Nephron (organoid): ENCODE results near the gene ANKRD13B.

ENCODE experiments used
- H3K27ac Mint-ChIP-seq, 3 experiments: 2 replicates each; pipeline ENCODE4 v1.8.0; 2020; ENCODE audit warnings: mixed read lengths in 3 of 3, mild to moderate bottlenecking in 2 of 3, moderate library complexity in 1 of 3
- H3K27me3 Mint-ChIP-seq: 2 replicates; pipeline ENCODE4 v1.8.0; 2021; ENCODE audit warnings: low read depth, mild to moderate bottlenecking, moderate library complexity, mixed read lengths
- H3K36me3 Mint-ChIP-seq: 2 replicates; pipeline ENCODE4 v1.8.0; 2020; ENCODE audit warnings: low read depth, mixed read lengths
- H3K4me1 Mint-ChIP-seq: 2 replicates; pipeline ENCODE4 v1.8.0; 2020; ENCODE audit warnings: mixed read lengths
- H3K4me3 Mint-ChIP-seq, 3 experiments: 2 replicates each; pipeline ENCODE4 v1.8.0; 2020; ENCODE audit warnings: mild to moderate bottlenecking in 3 of 3, mixed read lengths in 3 of 3, moderate library complexity in 2 of 3
- H3K9me3 Mint-ChIP-seq: 2 replicates; pipeline ENCODE4 v1.8.0; 2020; ENCODE audit warnings: mixed read lengths
- TF ChIP-seq, protein P1 (sequence below), 3 experiments: fragments of 200-600 bp; sonication (generic); IDR thresholded peaks; one replicate each; pipeline ENCODE4 v1.5.0; 2021; ENCODE audit warnings: antibody characterized with exemption in 3 of 3; ENCODE audit not compliant: unreplicated experiment in 3 of 3

ANKRD13B gene

GRCh38 chr17:29655323-29655722 lies 62.4 kb downstream of the ANKRD13B start:
- Mint-ChIP-seq H3K4me1 (no peaks in the 10 kb centered on the region), H3K9me3 (no peaks in the 10 kb centered on the region), H3K4me3 (no peak overlapping the region), H3K27me3 (no peaks in the 10 kb centered on the region), H3K36me3 (peaks cover 22% of the 10 kb centered on the region), H3K27ac (no peak overlapping the region)
- TF ChIP-seq, protein P1, sequence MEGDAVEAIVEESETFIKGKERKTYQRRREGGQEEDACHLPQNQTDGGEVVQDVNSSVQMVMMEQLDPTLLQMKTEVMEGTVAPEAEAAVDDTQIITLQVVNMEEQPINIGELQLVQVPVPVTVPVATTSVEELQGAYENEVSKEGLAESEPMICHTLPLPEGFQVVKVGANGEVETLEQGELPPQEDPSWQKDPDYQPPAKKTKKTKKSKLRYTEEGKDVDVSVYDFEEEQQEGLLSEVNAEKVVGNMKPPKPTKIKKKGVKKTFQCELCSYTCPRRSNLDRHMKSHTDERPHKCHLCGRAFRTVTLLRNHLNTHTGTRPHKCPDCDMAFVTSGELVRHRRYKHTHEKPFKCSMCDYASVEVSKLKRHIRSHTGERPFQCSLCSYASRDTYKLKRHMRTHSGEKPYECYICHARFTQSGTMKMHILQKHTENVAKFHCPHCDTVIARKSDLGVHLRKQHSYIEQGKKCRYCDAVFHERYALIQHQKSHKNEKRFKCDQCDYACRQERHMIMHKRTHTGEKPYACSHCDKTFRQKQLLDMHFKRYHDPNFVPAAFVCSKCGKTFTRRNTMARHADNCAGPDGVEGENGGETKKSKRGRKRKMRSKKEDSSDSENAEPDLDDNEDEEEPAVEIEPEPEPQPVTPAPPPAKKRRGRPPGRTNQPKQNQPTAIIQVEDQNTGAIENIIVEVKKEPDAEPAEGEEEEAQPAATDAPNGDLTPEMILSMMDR (IDR thresholded peaks at IDR 0.05; ENCODE audit: unreplicated experiment in 3 of 3) = no peak

GRCh38 chr17:29659155-29659554 lies 66.2 kb downstream of the ANKRD13B start:
- Mint-ChIP-seq H3K27me3 (no peaks in the 10 kb centered on the region), H3K36me3 (peaks cover 32% of the 10 kb centered on the region), H3K9me3 (no peaks in the 10 kb centered on the region), H3K4me3 (no peak overlapping the region), H3K4me1 (peaks cover 11% of the 10 kb centered on the region), H3K27ac (no peak overlapping the region)
- TF ChIP-seq, protein P1 (IDR thresholded peaks at IDR 0.05; ENCODE audit: unreplicated experiment in 3 of 3) = no peak

- H3K9me3 Mint-ChIP-seq = no peaks in the 10 kb centered on the region
- H3K4me3 Mint-ChIP-seq = no peak overlapping the region
- H3K27ac Mint-ChIP-seq = no peak overlapping the region
- TF ChIP-seq, protein P1 (IDR thresholded peaks at IDR 0.05; ENCODE audit: unreplicated experiment in 3 of 3) = no peak
- no peaks in the 10 kb centered on the region for H3K27me3 Mint-ChIP-seq
- H3K4me1 Mint-ChIP-seq = peaks cover 11% of the 10 kb centered on the region
- H3K36me3 Mint-ChIP-seq = peaks cover 34% of the 10 kb centered on the region
These were observed 68.3 kb downstream of the ANKRD13B start for GRCh38 chr17:29661213-29661612.

GRCh38 chr17:29663155-29663554 lies 70.2 kb downstream of the ANKRD13B start:
- TF ChIP-seq, protein P1 (IDR thresholded peaks at IDR 0.05; ENCODE audit: unreplicated experiment in 3 of 3) = no peak
- peak overlapping the region in 2 of 3 experiments; percentile 15 to 88 for H3K27ac Mint-ChIP-seq
- no peaks in the 10 kb centered on the region for H3K27me3 Mint-ChIP-seq
- peaks cover 11% of the 10 kb centered on the region for H3K4me1 Mint-ChIP-seq
- H3K36me3 Mint-ChIP-seq = peaks cover 44% of the 10 kb centered on the region
- no peaks in the 10 kb centered on the region for H3K9me3 Mint-ChIP-seq
- no peak overlapping the region for H3K4me3 Mint-ChIP-seq
